Measurements from ENCODE around the gene C1R. TPM values are rescaled to one million over a fixed set of nuclear protein-coding genes. Genes with fewer than 3 reads are reported as not detected.

The C1R gene
- polyA plus RNA-seq, 1 experiment: 703 TPM

GRCh38 chr12:7114851-7115250 lies 22.6 kb upstream of the C1R start:
- DNase-seq (ENCODE audit: low read depth): no peak
- ChIA-PET POLR2A (no interaction called here), CTCF (interaction anchor here (1.6 to 8.4 kb wide), 3 partner anchors 56 to 170 kb away, joined by 4 to 151 read pairs (median 40); partner anchors contain the start of genes C12orf57, C1S and RNU7-1)
- TF ChIP-seq, protein P1, sequence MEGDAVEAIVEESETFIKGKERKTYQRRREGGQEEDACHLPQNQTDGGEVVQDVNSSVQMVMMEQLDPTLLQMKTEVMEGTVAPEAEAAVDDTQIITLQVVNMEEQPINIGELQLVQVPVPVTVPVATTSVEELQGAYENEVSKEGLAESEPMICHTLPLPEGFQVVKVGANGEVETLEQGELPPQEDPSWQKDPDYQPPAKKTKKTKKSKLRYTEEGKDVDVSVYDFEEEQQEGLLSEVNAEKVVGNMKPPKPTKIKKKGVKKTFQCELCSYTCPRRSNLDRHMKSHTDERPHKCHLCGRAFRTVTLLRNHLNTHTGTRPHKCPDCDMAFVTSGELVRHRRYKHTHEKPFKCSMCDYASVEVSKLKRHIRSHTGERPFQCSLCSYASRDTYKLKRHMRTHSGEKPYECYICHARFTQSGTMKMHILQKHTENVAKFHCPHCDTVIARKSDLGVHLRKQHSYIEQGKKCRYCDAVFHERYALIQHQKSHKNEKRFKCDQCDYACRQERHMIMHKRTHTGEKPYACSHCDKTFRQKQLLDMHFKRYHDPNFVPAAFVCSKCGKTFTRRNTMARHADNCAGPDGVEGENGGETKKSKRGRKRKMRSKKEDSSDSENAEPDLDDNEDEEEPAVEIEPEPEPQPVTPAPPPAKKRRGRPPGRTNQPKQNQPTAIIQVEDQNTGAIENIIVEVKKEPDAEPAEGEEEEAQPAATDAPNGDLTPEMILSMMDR (IDR thresholded peaks at IDR 0.05; ENCODE audit: insufficient read depth, low read depth, low read length): no peak
- Histone ChIP-seq H3K36me3 (ENCODE audit: control insufficient read depth, insufficient read depth, low read length) (peaks cover 10% of the 10 kb centered on the region), H3K4me3 (ENCODE audit: low read depth, low read length) (no peak overlapping the region), H3K27me3 (ENCODE audit: control insufficient read depth, insufficient read depth, low read length) (no peaks in the 10 kb centered on the region)

- H3K4me3 ChIP-seq (ENCODE audit: low read depth, low read length): no peak overlapping the region
- peaks cover 10% of the 10 kb centered on the region for H3K36me3 ChIP-seq (ENCODE audit: control insufficient read depth, insufficient read depth, low read length)
- TF ChIP-seq, protein P1 (IDR thresholded peaks at IDR 0.05; ENCODE audit: insufficient read depth, low read depth, low read length): no peak
- DNase-seq (ENCODE audit: low read depth): no peak
- no peaks in the 10 kb centered on the region for H3K27me3 ChIP-seq (ENCODE audit: control insufficient read depth, insufficient read depth, low read length)
- ChIA-PET CTCF (interaction anchor here (0.7 to 8.4 kb wide), 24 partner anchors 9 to 190 kb away, joined by 3 to 151 read pairs (median 5); partner anchors contain the start of genes C12orf57, C1S, CLSTN3 and RNU7-1), POLR2A (no interaction called here)
Observed at GRCh38 chr12:7114008-7114407, 21.8 kb upstream of the C1R start.

DNA sequence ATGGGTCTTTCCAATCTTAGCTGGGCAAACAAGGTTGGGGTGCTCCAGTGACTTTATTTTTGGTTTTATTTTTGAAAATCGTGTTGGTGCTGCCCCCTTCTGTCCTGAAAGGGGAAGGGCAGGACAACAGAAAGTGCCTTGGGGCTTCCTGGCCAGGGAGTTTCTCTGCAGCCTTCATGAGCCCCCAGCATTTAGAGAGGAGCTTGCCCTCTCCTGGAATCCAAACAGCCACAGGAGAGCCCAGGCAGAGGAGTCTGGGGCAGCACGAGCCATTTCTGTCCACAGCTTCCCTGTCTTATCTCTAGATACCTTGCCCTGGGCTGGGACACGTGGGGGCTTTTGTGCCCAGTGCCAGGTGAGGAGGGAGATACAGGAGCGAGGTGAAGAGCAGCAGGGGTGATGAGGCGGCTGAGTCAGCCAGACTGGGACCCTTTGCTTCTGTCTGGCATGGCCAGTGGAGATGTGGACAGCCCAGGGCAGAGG lies 21.2 kb upstream of the C1R start:
- Histone ChIP-seq H3K36me3 (ENCODE audit: control insufficient read depth, insufficient read depth, low read length) (peaks cover 9% of the 10 kb centered on the region), H3K27me3 (ENCODE audit: control insufficient read depth, insufficient read depth, low read length) (no peaks in the 10 kb centered on the region), H3K4me3 (ENCODE audit: low read depth, low read length) (no peak overlapping the region)
- CTCF ChIA-PET: interaction anchor here (0.7 to 8.4 kb wide), 33 partner anchors 9 to 292 kb away, joined by 3 to 151 read pairs (median 5); partner anchors contain the start of genes C12orf57, C1R, C1S and CLSTN3
- POLR2A ChIA-PET: no interaction called here
- no peak for DNase-seq (ENCODE audit: low read depth)
- TF ChIP-seq, protein P1 (IDR thresholded peaks at IDR 0.05; ENCODE audit: insufficient read depth, low read depth, low read length): peak; percentile 80

DNA sequence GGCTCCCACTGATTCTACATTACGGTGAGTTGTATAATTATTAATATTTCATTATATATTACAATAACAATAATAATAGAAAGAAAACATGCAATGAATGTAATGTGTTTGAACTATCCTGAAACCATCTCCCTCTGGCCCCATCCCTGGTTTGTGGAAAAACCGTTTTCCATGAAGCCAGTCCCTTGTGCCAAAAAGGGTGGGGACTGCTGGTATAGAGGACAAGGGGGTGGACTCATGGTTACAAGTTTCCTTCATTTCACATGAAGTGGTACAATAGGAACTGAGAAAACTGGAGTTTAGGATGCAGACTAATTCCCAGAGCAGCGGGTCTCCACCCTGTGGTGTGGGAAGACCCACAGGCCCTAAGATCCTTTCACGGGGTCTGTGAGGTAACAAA lies 19.8 kb upstream of the C1R start:
- Histone ChIP-seq H3K4me3 (ENCODE audit: low read depth, low read length) (no peak overlapping the region), H3K27me3 (ENCODE audit: control insufficient read depth, insufficient read depth, low read length) (no peaks in the 10 kb centered on the region), H3K36me3 (ENCODE audit: control insufficient read depth, insufficient read depth, low read length) (peaks cover 6% of the 10 kb centered on the region)
- POLR2A ChIA-PET: no interaction called here
- TF ChIP-seq, protein P1 (IDR thresholded peaks at IDR 0.05; ENCODE audit: insufficient read depth, low read depth, low read length): no peak
- CTCF ChIA-PET: interaction anchor here (1.0 to 8.4 kb wide), 13 partner anchors 9 to 188 kb away, joined by 3 to 151 read pairs (median 6); partner anchors contain the start of genes C12orf57, C1R, C1S and CLSTN3
- no peak for DNase-seq (ENCODE audit: low read depth)

- TF ChIP-seq, protein P1 (IDR thresholded peaks at IDR 0.05; ENCODE audit: insufficient read depth, low read depth, low read length): no peak
- Histone ChIP-seq H3K4me3 (ENCODE audit: low read depth, low read length) (no peak overlapping the region), H3K27me3 (ENCODE audit: control insufficient read depth, insufficient read depth, low read length) (no peaks in the 10 kb centered on the region), H3K36me3 (ENCODE audit: control insufficient read depth, insufficient read depth, low read length) (peaks cover 3% of the 10 kb centered on the region)
- ChIA-PET POLR2A (no interaction called here), CTCF (interaction anchor here (0.8 to 8.4 kb wide), 10 partner anchors 15 to 239 kb away, joined by 3 to 151 read pairs (median 8); partner anchors contain the start of genes C12orf57, C1R, C1S and RNU7-1)
- DNase-seq (ENCODE audit: low read depth): no peak
Observed at GRCh38 chr12:7110661-7111060, 18.4 kb upstream of the C1R start.

Measured in BJ (cell line).